GM19468 (cell line): Measurements from ENCODE around the gene GUCA2A.
"Not testable (repeated sequence)": the region's sequence is repeated elsewhere in the genome, so short reads cannot be mapped to it uniquely, and the experiment has no call there.

Experiments
- ATAC-seq: cut with Tn5 transposase; IDR thresholded peaks from one replicate; pipeline ENCODE4 v1.9.1; 2021; ENCODE audit warnings: mild to moderate bottlenecking, moderate library complexity, moderate number of reproducible peaks; ENCODE audit not compliant: unreplicated experiment; ENCODE audit errors: extremely low read depth

GUCA2A gene, protein sequence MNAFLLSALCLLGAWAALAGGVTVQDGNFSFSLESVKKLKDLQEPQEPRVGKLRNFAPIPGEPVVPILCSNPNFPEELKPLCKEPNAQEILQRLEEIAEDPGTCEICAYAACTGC

DNA sequence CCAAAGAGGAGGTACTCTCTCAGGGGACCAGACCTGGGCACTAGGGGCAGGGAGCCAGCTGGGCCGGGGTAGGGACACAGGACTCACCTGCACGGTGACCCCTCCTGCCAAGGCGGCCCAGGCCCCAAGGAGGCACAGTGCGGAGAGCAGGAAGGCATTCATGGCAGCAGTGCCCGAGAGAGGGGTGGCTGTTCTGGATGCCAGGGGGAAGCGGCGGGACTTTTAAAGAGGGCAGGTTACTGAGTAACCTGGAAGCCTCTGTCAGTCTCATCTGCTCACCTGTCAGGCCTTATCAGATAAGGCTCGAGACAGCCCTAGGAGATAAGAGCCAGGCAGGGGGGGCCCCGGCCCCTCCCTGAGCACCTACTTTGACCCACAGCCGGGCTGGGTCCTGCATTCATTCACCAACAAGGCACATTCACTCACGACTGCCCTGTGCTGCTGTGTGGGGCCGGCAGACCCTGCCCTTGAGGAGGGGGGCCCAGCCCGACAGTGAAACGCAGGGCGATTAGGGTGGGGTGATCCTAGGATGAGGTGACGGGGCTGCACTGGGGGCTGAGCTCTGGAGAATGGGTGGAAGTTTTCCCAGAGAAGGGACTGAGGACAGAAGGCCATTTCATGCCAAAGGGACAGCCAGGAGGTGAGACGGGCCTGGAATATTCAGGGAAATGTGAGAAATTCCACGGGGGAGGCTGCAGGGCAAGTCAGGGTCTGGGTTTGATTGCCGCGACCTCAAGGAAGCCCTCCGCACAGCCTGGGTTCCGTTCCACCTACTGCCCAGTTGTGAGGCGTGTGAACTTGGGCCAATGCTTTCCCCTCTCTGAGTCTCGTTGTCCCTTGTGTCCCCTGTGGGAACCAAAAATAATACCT is at the start of gene GUCA2A:
Gene GUCA2A, minus strand, starts transcription at position 195 of the 870 bp plus-strand sequence. Its CDS starts 33 bp downstream, at position 162.
- ATAC-seq, result no peak

DNA sequence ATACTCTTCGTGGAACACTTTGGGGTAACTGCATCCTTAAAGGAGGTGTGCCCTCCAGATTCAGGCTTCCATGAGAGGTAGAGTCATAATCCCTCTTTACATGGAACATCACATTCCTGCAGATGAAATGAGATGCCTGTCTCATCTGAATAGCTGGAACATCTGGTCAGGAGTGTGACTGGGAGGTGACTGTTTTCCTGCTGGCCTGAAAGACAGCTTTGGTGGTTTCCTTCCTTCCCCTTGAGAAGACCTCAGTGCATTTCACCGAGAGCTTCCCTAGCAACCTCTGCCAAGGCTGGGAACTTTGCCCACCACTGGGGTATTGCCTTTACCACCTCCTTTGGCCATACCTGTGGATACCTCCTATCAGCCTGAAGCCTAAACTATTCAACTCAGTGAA is 46.7 kb upstream of the GUCA2A start:
- no peak for ATAC-seq

DNA sequence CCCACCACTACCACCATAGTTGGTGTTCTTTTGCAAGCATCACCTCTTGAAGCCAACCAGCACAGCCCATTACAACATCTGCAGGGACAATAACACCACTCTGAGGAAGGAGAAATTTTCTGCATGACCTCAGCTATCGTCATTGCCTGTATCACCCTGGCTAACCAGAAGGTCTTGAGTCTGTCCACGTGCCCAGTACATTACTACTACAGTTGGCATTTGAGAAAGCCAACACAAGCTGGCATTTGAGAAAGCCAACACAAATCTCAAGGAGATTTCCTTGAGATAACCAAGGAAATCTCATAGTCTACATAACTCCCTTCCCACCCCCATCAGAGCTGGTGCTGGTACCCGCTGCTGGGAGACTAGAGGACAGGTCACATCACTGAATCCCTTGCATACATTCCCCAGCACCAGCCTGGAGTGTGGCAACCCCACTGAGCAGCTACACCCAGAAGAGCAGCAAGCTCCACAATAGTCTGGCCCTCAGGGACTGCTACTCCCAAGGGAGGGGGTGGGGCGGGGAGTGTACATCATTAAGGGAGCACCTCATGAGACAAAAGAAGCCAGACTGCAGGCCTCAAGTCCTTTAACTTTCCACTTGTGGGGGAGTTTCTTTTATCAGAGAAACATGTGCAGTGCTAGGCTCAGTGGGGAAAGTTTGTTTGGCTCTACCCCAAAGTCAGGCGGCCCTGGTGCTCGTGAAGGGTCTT is 46.0 kb upstream of the GUCA2A start:
- ATAC-seq, result no peak

DNA sequence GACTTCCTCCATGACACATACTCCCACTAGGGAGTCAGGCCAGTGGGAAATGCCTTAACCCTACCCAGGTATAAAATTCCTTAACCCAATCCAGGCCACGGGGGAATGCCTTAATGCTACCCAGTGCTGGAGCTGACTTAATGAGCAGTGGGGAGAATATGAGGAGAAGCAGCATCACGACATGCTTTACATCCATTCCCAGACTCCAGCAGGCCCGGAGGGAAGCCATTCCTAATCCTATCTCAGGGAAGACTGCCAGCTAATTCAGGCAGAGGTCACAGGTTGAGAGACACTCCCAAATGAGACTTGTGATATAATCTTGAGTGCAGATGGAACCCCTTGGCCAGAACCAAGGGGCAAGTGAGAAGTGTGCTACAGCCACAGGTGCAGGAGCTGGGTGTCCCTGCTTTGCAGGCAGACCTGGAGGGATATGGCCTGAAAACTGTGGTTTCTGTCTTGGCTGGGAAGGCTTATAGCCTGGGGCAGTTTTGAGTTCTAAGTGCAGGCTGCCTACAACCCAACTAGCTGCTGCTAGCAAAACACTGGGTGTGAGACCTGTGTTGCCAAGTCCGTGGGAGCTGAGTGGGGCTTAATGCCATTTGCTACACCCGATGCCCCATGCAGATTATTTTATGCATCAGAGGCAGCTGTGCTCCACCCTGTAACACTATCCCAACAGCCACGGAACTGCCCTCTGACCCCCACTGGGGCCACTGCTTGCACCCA is 45.1 kb upstream of the GUCA2A start:
- ATAC-seq, result no peak

DNA sequence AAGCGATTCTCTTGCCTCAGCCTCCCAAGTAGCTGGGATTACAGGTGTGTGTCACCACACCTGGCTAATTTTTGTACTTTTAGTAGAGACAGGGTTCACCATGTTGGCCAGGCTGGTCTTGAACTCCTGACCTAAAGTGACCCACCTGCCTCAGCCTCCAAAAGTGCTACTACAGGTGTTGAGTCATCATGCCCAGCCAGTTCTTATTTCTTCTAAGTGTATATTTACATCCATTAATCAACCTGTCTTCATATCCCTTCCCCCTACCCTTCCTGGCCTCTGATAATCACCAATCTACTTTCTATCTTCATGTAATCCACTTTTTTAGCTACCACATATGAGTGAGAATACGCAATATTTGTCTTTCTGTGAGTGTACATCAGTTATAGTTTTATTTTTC is 42.4 kb upstream of the GUCA2A start:
- ATAC-seq, result not testable (repeated sequence)

DNA sequence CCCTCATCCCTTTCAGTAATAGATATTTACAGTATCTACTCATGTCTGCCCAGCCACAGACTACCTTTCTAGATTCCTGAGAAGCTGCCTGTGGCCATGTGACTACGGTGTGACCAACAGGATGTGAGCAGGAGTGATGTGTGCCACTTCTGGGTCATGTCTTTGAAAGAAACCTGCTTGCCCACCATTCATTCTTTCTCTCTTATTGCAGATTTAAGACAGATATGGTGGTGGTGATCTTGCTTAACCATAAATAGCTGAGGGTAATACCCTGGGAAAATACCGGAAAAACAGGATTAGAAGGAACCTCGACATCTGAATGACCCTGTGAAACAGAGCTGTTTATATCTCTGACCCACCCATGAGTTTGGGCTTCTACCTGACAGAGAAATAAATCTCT is 41.6 kb upstream of the GUCA2A start:
- ATAC-seq, result no peak

DNA sequence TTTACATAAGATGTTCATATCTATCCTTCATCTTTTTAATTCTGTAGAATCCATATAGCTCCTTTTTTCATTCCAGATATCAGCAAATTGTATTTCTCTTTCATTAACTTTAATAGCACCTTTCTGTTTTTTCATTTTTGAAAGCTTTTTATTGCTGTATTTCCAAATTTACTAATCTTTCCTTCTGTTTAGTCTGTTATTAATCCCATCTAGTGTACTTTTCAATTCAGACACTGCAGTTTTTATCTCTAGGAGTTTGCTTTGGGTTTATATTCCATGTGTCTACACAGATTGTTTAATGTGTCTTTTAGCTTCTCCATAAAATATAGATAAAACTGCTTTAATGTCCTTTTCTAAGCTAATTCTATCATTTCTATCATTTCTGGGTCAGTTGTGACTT is 37.4 kb upstream of the GUCA2A start:
- ATAC-seq, result no peak

DNA sequence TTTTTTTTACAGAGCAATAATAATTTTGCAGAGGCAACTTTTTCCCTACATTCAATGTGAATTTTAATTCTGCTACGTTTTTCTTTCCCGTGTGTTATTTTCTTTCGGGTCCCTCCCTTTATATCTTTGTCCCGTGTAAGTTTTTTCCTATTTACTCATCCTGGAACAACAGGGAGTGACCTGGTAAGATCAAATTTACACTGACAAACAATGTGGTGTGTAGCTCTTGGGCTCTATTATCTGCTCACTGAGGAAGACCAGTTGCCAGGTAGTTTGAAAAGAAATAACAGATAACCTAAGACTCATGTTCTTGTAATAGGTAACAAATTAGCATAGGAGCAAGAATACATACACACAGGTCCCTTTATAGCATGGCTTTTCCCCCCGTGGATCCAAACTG is 33.7 kb upstream of the GUCA2A start:
- ATAC-seq, result no peak

DNA sequence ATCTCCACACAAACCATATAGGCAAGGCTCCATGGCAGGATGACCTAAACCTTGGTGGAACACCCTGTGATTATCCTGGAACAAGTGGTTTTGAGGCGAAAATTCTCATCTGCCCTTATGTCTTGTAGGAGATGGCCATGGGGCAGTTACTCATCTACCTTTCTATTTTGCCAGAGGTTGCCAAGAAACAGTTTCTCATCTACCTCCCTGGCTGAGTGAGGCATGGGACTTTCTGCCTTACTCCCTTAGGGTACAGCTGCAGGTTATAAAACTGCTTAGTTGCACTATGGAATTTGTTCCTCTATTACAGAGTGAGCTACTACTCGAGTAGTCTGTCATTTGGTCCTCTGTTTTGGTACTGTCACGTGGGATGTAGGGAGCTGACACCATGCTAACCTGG is 31.3 kb upstream of the GUCA2A start:
- no peak for ATAC-seq

DNA sequence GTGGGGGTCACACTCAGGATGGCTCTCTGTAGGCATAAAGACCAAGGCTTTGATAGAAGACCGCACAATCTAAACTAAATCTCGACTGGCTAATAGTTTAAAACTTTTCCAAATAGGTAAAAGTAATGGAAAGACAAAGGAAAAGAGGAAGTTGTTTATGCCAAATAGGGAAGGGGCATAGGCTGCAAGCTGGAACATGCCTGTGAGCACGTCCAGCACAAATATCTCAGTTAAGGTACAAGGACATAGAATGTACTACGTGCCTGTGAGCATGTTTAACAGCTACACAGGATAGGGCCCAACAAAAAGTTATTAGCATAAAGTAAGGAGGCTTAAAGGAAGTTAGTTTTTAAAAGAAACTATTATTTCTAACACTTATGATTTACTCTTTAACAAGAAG is 27.6 kb upstream of the GUCA2A start:
- ATAC-seq, result no peak

DNA sequence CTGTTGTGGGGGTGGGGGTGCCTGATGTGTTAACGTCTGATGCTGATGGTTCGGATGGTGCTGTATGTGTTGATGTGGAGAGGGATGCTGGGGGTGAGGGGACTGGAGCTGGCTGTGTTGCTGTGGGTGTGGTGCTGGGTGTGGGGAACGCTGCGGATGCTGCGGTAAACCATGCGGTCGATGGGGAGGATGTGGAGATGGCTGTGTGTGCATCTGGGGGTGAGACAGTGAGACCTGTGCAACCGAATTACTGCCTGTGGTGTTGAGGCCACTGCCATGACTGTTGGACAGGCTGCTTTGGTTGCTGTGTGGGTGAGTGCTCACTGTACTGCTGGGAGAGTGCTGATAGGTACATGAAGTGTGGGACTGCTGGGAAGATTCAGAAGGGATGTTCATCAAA is 26.8 kb upstream of the GUCA2A start:
- ATAC-seq, result no peak

DNA sequence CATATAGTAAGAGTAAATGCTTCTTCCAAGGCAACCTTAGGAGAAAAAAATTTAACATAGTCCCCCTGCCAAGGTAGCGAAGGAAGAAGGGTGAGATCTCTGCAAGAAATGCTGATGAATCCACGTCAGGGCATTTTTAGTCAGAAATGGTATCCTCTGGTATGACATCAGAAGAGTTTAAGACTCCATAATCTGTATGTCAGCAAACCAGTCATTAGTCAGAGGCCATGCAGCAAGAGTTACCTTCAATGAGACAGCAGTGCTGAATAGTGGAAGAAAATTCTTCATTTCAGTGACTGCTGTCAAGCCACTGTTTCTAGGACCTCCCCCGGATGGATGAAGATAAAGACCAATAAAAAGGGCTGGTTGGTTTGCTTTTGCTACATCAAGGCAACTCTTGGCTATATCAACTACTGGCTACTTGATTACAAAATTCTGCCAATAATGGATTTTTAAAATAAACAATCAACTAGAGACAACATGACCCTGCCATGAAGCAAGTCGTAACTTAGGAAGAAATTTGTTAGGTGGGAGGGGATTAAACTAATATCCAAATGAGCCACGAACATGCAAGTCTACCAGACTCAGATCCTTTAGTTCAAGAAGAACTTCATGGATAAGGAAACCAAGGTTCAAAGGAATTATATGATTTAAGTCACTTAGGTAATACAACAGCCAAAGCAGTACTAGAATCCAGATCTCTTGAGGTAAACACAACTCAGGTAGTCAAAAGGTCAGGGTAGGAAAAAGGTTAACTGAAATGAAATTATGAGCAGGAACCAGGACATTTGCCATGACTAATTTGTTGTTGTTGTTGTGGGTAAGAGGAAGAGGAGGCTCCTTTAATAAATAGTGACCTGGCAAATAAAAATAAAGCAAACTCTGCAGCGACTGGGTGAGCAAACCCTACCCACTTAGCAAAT is 25.6 kb upstream of the GUCA2A start:
- no peak for ATAC-seq

DNA sequence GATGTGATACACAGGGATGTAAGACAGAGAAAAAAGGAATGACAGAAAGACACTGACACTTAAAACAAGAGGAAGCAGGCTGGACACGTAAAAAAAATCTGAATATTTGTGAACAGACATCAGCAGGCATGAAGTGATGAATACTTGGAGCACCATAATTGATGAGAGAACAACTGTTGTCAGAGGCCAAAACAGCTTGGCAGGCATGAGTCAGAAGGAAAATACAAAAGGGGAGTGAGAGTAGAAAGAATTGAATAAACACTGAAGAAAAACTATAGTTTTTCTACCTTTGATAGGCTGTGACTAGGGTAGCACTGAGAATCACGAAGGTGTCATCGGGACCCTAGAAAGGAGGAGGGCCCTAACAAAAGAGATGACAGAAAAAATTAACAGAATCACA is 21.6 kb upstream of the GUCA2A start:
- no peak for ATAC-seq

DNA sequence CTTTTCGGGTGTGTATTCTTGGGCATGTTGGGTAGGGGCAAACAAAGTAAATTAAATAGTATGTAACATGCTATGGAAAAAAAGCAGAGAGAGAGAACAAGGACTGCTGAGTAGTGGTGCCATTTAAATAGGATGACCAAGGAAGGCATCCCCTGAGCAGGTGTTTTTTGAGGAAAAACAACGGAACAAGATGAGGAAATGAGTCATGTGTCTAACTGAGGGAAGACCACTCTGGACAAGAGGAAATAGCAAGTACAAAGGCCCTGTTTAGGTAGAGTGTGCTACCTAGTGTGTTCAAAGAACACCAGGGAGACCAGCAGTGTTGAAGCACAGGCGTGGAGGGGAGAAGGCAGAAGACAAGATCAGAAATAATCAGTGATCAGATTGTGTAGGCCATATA is 20.1 kb upstream of the GUCA2A start:
- ATAC-seq, result no peak

DNA sequence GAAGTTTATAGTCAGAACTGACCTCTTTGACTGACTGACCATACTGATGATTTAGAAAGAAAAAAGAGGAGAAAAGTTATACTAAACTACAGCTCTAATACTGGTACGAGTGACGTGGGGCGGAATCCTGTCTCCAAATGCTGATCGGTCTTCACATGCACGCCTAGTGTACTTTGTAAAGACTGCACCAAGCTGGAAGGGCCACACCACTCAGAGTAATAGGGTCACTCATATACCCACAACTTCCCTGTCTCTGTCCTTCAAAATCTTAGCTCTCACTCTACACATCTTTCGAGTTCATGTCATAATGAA is 19.4 kb upstream of the GUCA2A start:
- ATAC-seq, result no peak

DNA sequence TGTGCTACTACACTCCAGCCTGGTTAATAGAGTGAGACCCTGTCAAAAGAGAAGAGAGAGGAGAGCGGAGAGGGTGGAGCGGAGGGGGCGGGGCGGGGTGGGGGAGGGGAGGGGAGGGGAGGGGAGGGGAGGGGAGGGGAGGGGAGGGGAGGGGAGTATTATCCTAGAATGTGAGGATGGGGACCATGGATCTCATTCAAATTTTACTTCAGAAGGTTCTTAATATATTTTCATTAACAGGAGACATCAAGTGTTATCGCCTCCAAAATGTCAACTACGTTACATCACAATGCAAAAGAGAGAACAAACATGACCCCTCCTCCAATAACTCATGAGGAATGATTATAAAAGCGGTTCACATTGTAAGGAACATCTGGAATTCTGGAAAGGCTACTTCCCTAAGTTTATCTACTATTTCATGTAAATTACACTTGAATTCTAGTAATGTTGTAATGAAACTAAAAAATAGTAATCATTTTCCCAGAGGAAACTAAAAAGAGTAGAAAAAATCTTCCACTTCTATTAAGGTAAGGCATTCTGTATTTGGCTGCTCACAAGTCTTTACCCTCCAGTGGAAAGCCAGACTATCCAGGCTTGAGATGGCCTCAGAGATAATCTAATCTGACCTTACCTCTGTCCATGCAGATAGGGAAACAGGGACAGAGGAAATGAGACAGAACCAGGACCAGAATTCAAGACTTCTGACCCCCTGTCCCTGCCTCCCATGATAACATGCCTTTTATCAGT is 18.8 kb upstream of the GUCA2A start:
- ATAC-seq, result no peak

DNA sequence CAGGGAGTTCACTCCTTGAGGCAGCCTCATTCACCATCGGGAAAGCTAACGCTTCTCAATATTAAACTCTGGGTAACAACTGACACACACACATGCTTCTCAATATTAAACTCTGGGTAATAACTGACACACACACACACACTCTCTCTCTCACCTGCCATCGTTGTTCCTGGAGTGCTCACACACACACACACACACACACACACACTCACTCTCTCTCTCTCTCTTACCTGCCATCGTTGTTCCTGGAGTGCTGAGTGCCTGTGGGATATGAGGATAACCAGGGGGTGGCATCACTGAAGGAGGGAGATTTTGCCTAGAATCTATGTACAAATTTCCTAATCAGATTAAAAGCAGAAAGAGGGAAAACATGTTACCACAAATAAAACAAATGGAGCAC is 17.1 kb upstream of the GUCA2A start:
- no peak for ATAC-seq

DNA sequence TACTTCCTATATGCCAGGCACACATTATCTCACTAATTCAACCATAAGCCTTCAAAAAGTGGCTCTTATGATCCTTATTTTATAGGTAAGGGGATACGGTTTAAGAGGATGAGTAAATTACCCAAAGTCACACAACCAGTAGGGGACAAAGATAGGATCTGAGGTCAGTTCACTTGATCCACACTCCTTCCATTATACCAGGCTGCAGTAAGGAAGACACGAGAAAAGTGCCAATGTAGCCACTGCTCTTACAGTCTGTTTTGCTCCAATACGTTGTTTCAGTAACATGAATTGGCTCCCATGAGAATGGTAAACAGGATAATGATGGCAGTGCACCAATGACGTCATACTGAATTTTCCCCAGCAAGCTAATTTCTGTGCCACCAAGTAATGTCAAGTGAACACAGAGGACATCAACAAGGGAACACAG is 15.4 kb upstream of the GUCA2A start:
- no peak for ATAC-seq

DNA sequence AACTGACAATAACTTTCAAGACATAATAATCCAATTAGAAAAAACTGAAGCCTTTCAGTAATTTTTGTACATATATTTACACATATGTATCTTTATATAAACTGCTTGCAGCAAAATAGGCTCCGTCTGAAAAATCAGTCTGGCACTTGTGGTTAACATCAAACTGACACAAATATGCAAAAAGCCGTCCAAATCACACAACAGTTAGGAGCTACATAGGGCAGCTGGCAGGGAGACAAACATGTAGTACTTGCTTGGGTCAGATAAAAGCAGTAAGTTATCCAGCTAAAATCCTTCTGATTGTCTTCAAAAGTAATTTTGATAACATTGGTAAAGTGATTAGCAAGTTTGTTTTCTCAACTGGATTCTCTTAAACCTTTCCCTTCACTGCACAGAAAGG is 14.7 kb upstream of the GUCA2A start:
- ATAC-seq, result no peak
